ENCODE data around the gene MAGI1. TPM values are rescaled to one million over a fixed set of nuclear protein-coding genes. Genes with fewer than 3 reads are reported as not detected.

Gene MAGI1
- polyA plus RNA-seq, 3 donors: not detected

- Mint-ChIP-seq H3K4me3 (no peak overlapping the region), H3K27me3 (ENCODE audit: low read depth in 3 of 3) (no peaks in the 10 kb centered on the region), H3K9me3 (peaks cover 0 to 3% (median 2%) of the 10 kb centered on the region in 7 donors), H3K27ac (no peak overlapping the region), H3K4me1 (no peaks in the 10 kb centered on the region), H3K36me3 (no peaks in the 10 kb centered on the region)
- TF ChIP-seq CTCF (IDR thresholded peaks at IDR 0.05): no peak
- H3K79me2 ChIP-seq (ENCODE audit: insufficient read depth, low read length): no peaks in the 10 kb centered on the region
- H2AFZ ChIP-seq (ENCODE audit: insufficient read depth, low read depth, low read length, poor library complexity, severe bottlenecking): no peak overlapping the region
- H3K4me2 ChIP-seq (replicated peaks; ENCODE audit: extremely low read depth, low read length, poor library complexity, severe bottlenecking): no peak overlapping the region
- no peak overlapping the region for H3K9ac ChIP-seq (ENCODE audit: insufficient read depth, low read length, poor library complexity, severe bottlenecking)
- no peaks in the 10 kb centered on the region for H4K20me1 ChIP-seq (ENCODE audit: insufficient read depth, low read length)
- H3K27ac ChIP-seq (ENCODE audit: low read depth in 1 of 2, low read length in 2 of 2): no peak overlapping the region
- H3K27me3 ChIP-seq (ENCODE audit: control insufficient read depth in 2 of 2, insufficient read depth in 2 of 2, low read length in 2 of 2): no peaks in the 10 kb centered on the region
- WGBS (ENCODE audit: insufficient coverage): no CpG with 5 or more reads among the region's 4 CpGs
- H3K4me3 ChIP-seq (replicated peaks in 1 of 3; ENCODE audit: low read depth in 2 of 3, low read length in 3 of 3): no peak overlapping the region
- H3K4me1 ChIP-seq (ENCODE audit: control insufficient read depth in 1 of 2, insufficient read depth in 2 of 2, low read length in 2 of 2): no peaks in the 10 kb centered on the region
- H3K9me3 ChIP-seq (replicated peaks in 1 of 2; ENCODE audit: control insufficient read depth in 1 of 2, insufficient read depth in 1 of 2, low read length in 2 of 2): no peaks in the 10 kb centered on the region
- DNase-seq: no peak
- no peaks in the 10 kb centered on the region for H3K36me3 ChIP-seq (replicated peaks in 1 of 2; ENCODE audit: control insufficient read depth in 1 of 2, insufficient read depth in 2 of 2, low read length in 2 of 2)
- intact Hi-C loops (cut with micrococcal nuclease): no loop called here
Measured at GRCh38 chr3:65328148-65328547, 710.6 kb downstream of the MAGI1 start.

- no peaks in the 10 kb centered on the region for H3K36me3 Mint-ChIP-seq
- no peak overlapping the region for H3K4me3 Mint-ChIP-seq
- H3K27ac Mint-ChIP-seq: no peak overlapping the region
- H3K4me3 ChIP-seq (replicated peaks in 1 of 3; ENCODE audit: low read depth in 2 of 3, low read length in 3 of 3): no peak overlapping the region
- no peaks in the 10 kb centered on the region for H3K36me3 ChIP-seq (replicated peaks in 1 of 2; ENCODE audit: control insufficient read depth in 1 of 2, insufficient read depth in 2 of 2, low read length in 2 of 2)
- H3K4me1 ChIP-seq (ENCODE audit: control insufficient read depth in 1 of 2, insufficient read depth in 2 of 2, low read length in 2 of 2): no peaks in the 10 kb centered on the region
- no peak overlapping the region for H3K4me2 ChIP-seq (replicated peaks; ENCODE audit: extremely low read depth, low read length, poor library complexity, severe bottlenecking)
- H4K20me1 ChIP-seq (ENCODE audit: insufficient read depth, low read length): no peaks in the 10 kb centered on the region
- 83% methylated on average over 1 of the region's 3 CpGs for WGBS (ENCODE audit: insufficient coverage)
- intact Hi-C loops (cut with micrococcal nuclease): no loop called here
- no peak overlapping the region for H2AFZ ChIP-seq (ENCODE audit: insufficient read depth, low read depth, low read length, poor library complexity, severe bottlenecking)
- DNase-seq: no peak
- H3K9ac ChIP-seq (ENCODE audit: insufficient read depth, low read length, poor library complexity, severe bottlenecking): no peak overlapping the region
- H3K79me2 ChIP-seq (ENCODE audit: insufficient read depth, low read length): no peaks in the 10 kb centered on the region
- H3K4me1 Mint-ChIP-seq: no peaks in the 10 kb centered on the region
- H3K27ac ChIP-seq (ENCODE audit: low read depth in 1 of 2, low read length in 2 of 2): no peak overlapping the region
- peaks cover 0 to 9% (median 3%) of the 10 kb centered on the region in 7 donors for H3K9me3 Mint-ChIP-seq
- no peak for TF ChIP-seq CTCF (IDR thresholded peaks at IDR 0.05)
- H3K27me3 Mint-ChIP-seq (ENCODE audit: low read depth in 3 of 3): no peaks in the 10 kb centered on the region
- H3K27me3 ChIP-seq (ENCODE audit: control insufficient read depth in 2 of 2, insufficient read depth in 2 of 2, low read length in 2 of 2): no peaks in the 10 kb centered on the region
- no peaks in the 10 kb centered on the region for H3K9me3 ChIP-seq (replicated peaks in 1 of 2; ENCODE audit: control insufficient read depth in 1 of 2, insufficient read depth in 1 of 2, low read length in 2 of 2)
Measured at GRCh38 chr3:65326574-65326973, 712.1 kb downstream of the MAGI1 start.

Data from CD14-positive monocyte (primary cell).